ENCODE results near the gene SPNS3. TPM values are rescaled to one million over a fixed set of nuclear protein-coding genes. Genes with fewer than 3 reads are reported as not detected.

The SPNS3 gene
- total RNA-seq, 1 experiment from 2014 or later: not detected

DNA sequence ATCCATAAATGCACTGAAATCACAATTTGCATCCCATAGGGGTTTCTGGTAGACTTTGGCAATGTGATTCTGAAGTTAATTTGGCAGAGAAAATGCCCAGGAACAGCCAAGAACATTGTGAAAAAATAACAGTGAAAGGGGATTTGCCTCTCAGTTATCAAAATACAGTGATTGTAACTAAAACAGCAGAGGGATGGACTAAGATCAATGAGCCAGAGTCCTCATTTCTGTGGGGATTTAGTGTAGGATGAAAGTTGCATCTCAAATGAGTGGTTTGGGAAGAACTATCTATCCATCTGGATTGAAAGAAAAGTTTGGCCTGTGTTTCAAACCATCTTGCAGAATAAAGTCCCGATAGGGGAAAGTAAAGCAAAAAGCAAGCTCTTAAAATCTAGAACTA, 93.4 kb downstream of the SPNS3 start:
- DNase-seq: no peak
- Histone ChIP-seq H3K36me3 (replicated peaks; ENCODE audit: control insufficient read depth, insufficient read depth, low read length) (no peaks in the 10 kb centered on the region), H3K27me3 (ENCODE audit: control insufficient read depth, insufficient read depth, low read length) (peaks cover 3% of the 10 kb centered on the region; the same call in 1 of the 2 replicates), H3K4me3 (ENCODE audit: insufficient read depth, low read depth, low read length) (no peak overlapping the region)

DNA sequence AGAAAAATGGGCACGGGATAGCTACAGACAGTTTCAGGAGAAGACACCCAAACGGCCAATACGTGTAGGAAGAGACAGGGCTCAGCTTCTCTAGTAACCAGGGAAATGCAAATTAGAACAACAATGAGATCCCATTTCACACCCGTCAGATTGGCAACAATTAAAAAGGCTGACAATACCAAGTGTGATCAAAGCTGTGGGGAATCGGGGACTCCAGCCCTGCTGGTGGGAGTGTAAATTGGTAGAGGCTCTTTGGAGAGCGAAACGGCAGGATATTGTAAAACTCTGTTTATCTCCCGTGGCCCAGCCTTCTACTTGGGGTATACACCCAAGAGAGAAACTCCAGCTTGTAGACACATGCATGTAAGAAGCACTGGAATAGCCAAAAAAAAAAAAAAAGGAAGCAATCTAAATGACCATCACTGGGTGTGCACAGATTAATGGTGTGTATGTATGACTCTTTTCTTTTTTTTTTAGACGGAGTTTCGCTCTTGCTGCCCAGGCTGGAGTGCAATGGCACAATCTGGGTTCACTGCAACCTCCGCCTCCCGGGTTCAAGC, 93.9 kb downstream of the SPNS3 start:
- Histone ChIP-seq H3K4me3 (ENCODE audit: insufficient read depth, low read depth, low read length) (no peak overlapping the region), H3K36me3 (replicated peaks; ENCODE audit: control insufficient read depth, insufficient read depth, low read length) (no peaks in the 10 kb centered on the region), H3K27me3 (ENCODE audit: control insufficient read depth, insufficient read depth, low read length) (peaks cover 3% of the 10 kb centered on the region; the same call in 1 of the 2 replicates)
- peak; percentile 63 for DNase-seq

DNA sequence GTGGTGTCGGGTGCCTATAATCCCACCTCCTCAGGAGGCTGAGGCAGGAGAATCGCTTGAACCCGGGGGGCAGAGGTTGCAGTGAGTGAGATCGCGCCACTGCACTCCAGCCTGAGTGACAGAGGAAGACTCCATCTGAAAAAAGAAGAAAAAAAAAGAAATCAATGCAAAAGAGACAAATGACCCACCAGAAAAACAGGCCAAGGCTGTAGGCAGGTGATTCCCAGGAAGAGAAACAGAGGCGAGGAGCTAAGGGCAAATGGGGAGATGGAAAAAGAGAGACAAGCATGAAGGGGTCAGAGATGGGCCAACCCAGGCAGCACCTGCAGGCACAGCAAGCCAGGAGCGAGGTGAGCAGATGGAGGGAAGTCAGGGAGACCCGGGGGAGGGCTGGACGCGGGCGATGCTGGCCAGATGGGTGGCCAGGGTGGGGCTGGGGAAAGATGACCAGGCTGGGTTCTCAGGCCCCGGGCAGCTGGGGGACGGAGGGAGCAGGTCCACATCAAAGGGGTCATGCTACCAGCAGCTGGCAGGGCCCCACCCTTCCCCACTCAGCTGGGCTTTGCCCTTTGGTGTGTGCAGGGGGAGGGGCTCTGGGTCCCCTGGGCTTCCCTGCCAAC, 95.9 kb downstream of the SPNS3 start:
- Histone ChIP-seq H3K27me3 (ENCODE audit: control insufficient read depth, insufficient read depth, low read length) (peaks cover 3% of the 10 kb centered on the region; the same call in 1 of the 2 replicates), H3K36me3 (replicated peaks; ENCODE audit: control insufficient read depth, insufficient read depth, low read length) (no peaks in the 10 kb centered on the region), H3K4me3 (ENCODE audit: insufficient read depth, low read depth, low read length) (no peak overlapping the region)
- no peak for DNase-seq

DNA sequence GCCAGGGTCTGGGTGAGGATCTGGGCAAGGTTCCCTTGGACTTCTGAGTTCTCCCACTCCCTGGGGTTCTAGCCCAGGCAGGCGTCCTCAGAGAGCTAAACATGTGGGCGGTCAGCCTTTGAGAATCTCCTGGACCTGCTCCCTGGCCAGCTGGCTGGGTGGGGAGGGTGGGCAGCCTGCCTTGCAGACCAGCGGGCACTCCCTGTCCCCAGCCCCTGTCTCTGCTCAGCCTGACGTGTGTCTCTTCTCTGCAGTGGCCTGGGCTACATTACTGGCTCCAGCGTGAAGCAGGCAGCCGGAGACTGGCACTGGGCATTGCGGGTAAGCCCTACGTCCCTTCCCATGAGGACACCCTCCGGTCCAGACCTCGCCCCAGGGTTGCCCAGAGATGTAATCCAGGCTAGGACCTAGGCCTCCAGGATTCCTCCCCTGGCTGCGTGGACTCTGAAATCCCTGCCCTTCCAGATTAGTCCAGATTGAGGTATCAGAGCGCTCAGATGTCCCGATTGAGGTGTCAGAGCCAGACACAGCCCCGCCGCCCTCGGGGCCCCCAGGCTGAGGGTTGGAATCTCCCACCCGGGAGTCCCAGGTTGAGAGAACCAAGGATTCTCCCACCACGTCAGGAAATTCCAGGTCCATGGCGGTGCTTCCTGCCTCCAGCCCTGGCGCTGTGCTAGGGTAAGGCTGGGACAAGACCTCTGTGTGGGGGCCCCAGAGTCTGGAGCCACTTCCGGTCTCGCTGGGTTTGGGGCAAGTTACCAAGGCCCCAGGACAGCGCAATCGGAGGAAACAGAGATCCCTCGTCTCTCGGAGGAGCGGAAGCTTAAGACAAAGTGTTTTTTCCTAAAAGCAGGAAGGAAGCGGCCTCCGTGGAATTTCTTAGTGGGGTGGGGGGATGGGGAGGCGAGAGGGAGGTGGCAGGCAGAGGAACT, 97.3 kb downstream of the SPNS3 start:
- peaks cover 3% of the 10 kb centered on the region; the same call in 1 of the 2 replicates for H3K27me3 ChIP-seq (ENCODE audit: control insufficient read depth, insufficient read depth, low read length)
- DNase-seq: no peak
- no peaks in the 10 kb centered on the region for H3K36me3 ChIP-seq (replicated peaks; ENCODE audit: control insufficient read depth, insufficient read depth, low read length)
- H3K4me3 ChIP-seq (ENCODE audit: insufficient read depth, low read depth, low read length): no peak overlapping the region

DNA sequence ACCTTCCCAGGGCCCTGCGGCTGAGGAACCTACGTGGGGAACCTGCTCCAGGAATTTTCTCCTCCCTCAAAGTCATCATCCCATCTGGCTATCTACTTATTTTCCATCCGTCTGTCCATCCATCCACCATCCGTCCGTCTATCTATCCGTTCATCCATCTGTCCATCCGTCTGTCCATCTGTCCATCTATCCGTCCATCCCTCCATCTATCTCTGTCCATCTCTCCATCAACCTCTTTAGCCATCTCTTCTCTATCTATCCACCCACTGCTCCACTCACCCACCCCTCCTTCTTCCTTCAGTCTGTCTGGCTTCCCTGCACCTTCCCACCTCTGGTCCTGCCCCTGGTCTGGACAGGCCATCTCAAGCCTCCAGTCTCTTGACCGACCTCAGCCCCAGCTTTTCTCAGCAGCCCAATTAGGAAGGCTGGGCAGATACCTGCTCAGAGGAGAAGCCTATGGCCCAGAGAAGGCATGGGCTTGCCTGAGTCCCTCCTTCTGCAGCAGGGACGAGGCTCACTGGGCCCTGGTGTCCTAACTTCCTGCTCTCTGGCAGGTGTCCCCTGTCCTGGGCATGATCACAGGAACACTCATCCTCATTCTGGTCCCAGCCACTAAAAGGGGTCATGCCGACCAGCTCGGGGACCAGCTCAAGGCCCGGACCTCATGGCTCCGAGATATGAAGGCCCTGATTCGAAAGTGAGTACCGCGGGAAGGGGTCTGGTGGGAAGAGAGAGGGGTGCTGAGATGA, 98.4 kb downstream of the SPNS3 start:
- Histone ChIP-seq H3K36me3 (replicated peaks; ENCODE audit: control insufficient read depth, insufficient read depth, low read length) (no peaks in the 10 kb centered on the region), H3K27me3 (ENCODE audit: control insufficient read depth, insufficient read depth, low read length) (peaks cover 3% of the 10 kb centered on the region; the same call in 1 of the 2 replicates), H3K4me3 (ENCODE audit: insufficient read depth, low read depth, low read length) (no peak overlapping the region)
- no peak for DNase-seq

DNA sequence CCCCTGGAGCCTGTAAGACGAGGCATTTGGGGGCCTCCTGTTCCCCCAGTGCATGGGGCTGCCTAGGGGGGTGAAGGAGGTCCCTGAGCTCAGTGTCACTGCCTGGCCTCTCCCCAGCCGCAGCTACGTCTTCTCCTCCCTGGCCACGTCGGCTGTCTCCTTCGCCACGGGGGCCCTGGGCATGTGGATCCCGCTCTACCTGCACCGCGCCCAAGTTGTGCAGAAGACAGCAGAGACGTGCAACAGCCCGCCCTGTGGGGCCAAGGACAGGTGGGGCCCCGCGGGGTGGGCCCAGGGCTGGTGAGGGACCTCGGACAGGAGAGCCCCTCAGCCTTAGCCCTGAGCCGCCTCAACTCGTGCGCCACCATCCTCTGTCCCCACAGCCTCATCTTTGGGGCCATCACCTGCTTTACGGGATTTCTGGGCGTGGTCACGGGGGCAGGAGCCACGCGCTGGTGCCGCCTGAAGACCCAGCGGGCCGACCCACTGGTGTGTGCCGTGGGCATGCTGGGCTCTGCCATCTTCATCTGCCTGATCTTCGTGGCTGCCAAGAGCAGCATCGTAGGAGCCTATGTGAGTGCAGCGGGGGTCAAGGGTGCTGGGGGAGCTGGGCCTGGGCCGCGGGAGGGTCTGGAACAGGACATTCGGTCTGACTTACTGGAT, 99.3 kb downstream of the SPNS3 start:
- no peak overlapping the region for H3K4me3 ChIP-seq (ENCODE audit: insufficient read depth, low read depth, low read length)
- peaks cover 3% of the 10 kb centered on the region; the same call in 1 of the 2 replicates for H3K36me3 ChIP-seq (replicated peaks; ENCODE audit: control insufficient read depth, insufficient read depth, low read length)
- no peak for DNase-seq
- H3K27me3 ChIP-seq (ENCODE audit: control insufficient read depth, insufficient read depth, low read length): peaks cover 3% of the 10 kb centered on the region; the same call in 1 of the 2 replicates

DNA sequence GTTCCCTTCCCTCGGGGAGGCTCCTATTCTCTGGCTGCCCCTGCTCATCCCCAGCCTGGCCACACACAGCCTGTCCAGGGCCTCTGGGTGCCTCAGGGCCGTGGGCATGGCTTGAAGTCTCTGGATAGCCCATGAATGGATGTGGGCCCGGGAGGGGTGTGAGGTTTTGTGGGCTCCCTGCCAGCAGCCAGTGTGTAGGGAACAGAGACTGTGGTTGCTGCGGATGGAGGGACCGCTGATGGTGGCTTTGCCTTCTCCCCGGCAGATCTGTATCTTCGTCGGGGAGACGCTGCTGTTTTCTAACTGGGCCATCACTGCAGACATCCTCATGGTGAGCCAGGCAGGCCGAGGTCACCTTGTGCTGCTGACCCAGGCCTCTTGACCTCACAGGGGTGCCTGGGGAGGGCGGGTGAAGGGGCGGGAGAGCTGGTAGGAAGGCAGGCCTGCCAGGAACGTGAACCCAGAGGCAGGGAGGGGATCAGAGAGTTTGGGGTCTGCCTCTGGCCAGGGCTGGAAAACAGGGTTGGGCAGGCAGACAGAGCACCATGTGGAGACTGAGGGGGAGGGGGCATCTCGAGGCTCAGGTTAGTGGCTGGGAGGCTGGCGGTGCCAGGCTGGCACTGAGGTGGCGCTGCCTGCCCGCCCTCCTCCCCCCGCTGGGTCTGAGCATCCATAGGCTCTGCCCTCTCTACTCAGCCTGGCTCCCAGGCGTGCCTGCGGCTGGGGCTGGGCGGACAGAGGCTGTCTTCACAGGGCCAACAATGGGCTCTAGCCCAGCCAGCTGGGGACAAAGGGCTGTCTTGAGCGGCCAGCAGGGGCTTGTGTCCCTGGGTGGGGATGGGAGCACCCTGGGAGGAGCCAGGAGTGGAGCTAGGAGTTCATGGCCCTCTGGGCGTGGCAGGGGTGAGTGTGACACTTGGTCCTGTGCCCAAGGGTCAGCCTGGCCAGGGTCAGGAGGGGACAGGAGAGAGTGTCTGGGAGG, 100.1 kb downstream of the SPNS3 start:
- peaks cover 3% of the 10 kb centered on the region; the same call in 1 of the 2 replicates for H3K27me3 ChIP-seq (ENCODE audit: control insufficient read depth, insufficient read depth, low read length)
- no peak overlapping the region for H3K4me3 ChIP-seq (ENCODE audit: insufficient read depth, low read depth, low read length)
- peaks cover 5% of the 10 kb centered on the region; the same call in 1 of the 2 replicates for H3K36me3 ChIP-seq (replicated peaks; ENCODE audit: control insufficient read depth, insufficient read depth, low read length)
- peak; percentile 79 for DNase-seq

DNA sequence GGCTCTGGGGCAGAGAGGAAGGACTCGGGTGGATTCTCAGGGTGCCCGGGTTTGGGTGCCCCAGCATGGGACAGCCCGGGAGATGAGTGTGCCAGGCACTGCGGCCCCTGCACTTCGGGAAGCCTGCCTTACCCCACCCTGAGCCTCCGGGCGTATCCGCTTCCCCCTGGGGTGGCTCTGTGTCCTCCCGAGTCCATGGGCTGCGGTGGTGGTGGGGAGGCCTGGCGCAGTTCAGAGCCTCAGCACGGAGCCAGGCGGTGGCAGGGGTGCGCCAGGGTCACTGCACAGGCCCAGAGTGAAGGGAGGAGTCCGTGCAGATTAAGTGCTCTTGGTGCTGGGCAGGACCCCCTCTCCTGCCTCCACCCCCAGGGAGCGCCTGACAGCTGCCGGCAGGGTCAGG, 100.8 kb downstream of the SPNS3 start:
- DNase-seq: no peak

DNA sequence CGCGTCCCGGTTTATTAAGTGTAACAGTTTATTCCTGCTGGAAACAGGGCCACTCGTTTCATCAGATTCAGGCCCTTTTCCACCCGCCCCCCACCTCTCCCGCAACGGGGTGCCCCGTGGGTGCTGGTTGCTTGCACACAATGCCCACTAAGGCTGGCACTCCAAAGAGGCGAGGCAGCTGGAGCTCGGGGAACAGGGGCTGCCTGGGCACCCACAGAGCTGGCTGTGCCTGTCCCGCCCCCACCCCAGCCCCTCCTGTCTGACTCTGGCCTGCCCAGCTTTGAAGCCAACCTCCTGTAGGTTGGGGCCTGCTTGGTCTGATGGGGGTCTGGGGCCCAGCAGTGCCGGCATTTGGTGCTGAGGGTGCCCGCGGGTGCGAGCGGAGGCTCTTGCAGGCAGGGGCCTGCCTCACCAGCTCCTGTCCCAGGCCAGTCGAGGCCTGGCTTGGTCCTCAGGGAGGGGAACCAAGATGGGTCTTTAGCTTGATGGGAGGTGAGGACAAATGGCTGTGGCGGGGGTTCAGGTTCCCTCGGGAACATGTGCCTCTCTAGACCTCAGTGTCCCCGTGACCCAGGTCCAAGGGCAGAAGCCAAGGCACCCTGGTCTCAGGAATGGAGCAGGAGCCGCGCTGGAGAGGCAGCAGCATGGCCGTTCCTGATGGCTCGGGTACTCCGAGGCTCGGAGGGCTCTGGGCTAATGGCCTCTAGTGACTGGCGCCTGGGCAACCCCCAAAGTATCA, 101.4 kb downstream of the SPNS3 start:
- Histone ChIP-seq H3K4me3 (ENCODE audit: insufficient read depth, low read depth, low read length) (no peak overlapping the region), H3K36me3 (replicated peaks; ENCODE audit: control insufficient read depth, insufficient read depth, low read length) (peaks cover 10% of the 10 kb centered on the region), H3K27me3 (ENCODE audit: control insufficient read depth, insufficient read depth, low read length) (peaks cover 3% of the 10 kb centered on the region; the same call in 1 of the 2 replicates)
- no peak for DNase-seq

More for the DNA sequence above, 100.8 kb downstream of the SPNS3 start:
- H3K4me3 ChIP-seq (ENCODE audit: insufficient read depth, low read depth, low read length): no peak overlapping the region
- H3K36me3 ChIP-seq (replicated peaks; ENCODE audit: control insufficient read depth, insufficient read depth, low read length): peaks cover 7% of the 10 kb centered on the region
- peaks cover 3% of the 10 kb centered on the region; the same call in 1 of the 2 replicates for H3K27me3 ChIP-seq (ENCODE audit: control insufficient read depth, insufficient read depth, low read length)

DNA sequence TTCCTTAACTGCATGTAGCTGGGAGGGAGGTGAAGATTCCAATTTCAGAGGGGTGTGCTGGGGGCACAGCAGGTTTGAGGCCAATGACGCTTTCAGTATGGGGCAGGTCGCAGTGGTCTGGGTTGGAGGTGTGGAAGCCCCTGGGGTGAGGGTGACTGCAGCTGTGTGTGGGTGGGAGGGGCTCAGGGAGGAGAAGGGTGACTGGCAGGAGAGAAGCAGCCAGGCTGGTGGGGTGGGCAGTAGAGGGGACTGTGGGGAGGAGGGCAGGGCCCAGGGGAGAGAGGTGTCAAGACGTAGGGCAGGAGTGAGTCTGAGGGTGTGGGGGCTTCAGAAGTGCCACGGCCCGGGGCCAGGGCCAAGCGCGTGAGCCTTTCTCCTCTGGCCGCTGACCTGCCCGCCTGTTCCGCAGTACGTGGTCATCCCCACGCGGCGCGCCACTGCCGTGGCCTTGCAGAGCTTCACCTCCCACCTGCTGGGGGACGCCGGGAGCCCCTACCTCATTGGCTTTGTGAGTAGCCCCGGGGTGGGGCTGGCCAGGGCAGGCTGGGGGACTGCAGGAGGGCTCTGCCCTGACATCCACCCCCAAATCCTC, 102.0 kb downstream of the SPNS3 start:
- Histone ChIP-seq H3K36me3 (replicated peaks; ENCODE audit: control insufficient read depth, insufficient read depth, low read length) (peaks cover 14% of the 10 kb centered on the region), H3K27me3 (ENCODE audit: control insufficient read depth, insufficient read depth, low read length) (peaks cover 3% of the 10 kb centered on the region; the same call in 1 of the 2 replicates), H3K4me3 (ENCODE audit: insufficient read depth, low read depth, low read length) (peak overlapping the region; percentile 35; the same call in 1 of the 2 replicates)
- peak; percentile 82 for DNase-seq

DNA sequence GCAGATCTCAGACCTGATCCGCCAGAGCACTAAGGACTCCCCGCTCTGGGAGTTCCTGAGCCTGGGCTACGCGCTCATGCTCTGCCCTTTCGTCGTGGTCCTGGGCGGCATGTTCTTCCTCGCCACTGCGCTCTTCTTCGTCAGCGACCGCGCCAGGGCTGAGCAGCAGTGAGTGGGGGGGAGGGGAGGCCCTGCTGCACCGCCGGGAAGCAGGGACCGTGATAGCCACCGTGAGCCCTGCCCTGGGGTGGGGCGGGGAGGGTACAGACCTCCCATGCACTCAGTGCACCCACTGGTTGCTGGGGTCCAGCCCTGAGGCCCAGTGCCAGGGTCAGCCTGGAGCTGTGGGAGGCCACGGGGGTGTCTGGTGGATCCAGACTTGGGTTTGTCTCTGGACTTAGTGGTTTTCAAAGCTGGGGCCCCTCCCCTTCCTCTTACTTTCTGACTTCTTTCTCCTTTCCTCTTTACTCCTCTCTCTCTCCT, 102.6 kb downstream of the SPNS3 start:
- peak; percentile 92 for DNase-seq

More for the DNA sequence above, 102.6 kb downstream of the SPNS3 start:
- Histone ChIP-seq H3K4me3 (ENCODE audit: insufficient read depth, low read depth, low read length) (peak overlapping the region; percentile 35), H3K27me3 (ENCODE audit: control insufficient read depth, insufficient read depth, low read length) (no peaks in the 10 kb centered on the region; the same call in 1 of the 2 replicates), H3K36me3 (replicated peaks; ENCODE audit: control insufficient read depth, insufficient read depth, low read length) (peaks cover 14% of the 10 kb centered on the region)

All from H7 (cell line).